Measurements from ENCODE around the gene C8A.

C8A gene

GRCh38 chr1:56837244-56837939, 17.2 kb upstream of the C8A start:
- no peaks in the 10 kb centered on the region for H3K36me3 ChIP-seq
- TF ChIP-seq CTCF (IDR thresholded peaks at IDR 0.05) = no peak
- no peaks in the 10 kb centered on the region for H3K27me3 ChIP-seq
- H3K27ac ChIP-seq = no peak overlapping the region
- H3K4me1 ChIP-seq (ENCODE audit: control insufficient read depth in 1 of 2, insufficient read depth in 1 of 2, low read depth in 1 of 2, low read length in 1 of 2) = no peaks in the 10 kb centered on the region
- H3K9me3 ChIP-seq = no peaks in the 10 kb centered on the region
- H3K4me3 ChIP-seq (ENCODE audit: low read depth in 1 of 2, low read length in 1 of 2) = no peak overlapping the region

- Histone ChIP-seq H3K9me3 (no peaks in the 10 kb centered on the region), H3K27me3 (no peaks in the 10 kb centered on the region), H3K27ac (no peak overlapping the region), H3K4me3 (ENCODE audit: low read depth in 1 of 2, low read length in 1 of 2) (no peak overlapping the region), H3K4me1 (ENCODE audit: control insufficient read depth in 1 of 2, insufficient read depth in 1 of 2, low read depth in 1 of 2, low read length in 1 of 2) (no peaks in the 10 kb centered on the region), H3K36me3 (no peaks in the 10 kb centered on the region)
- no peak for TF ChIP-seq CTCF (IDR thresholded peaks at IDR 0.05)
Observed at GRCh38 chr1:56838759-56839158, 15.8 kb upstream of the C8A start.

- no peaks in the 10 kb centered on the region for H3K4me1 ChIP-seq (ENCODE audit: control insufficient read depth in 1 of 2, insufficient read depth in 1 of 2, low read depth in 1 of 2, low read length in 1 of 2)
- no peak overlapping the region for H3K4me3 ChIP-seq (ENCODE audit: low read depth in 1 of 2, low read length in 1 of 2)
- H3K36me3 ChIP-seq = no peaks in the 10 kb centered on the region
- H3K9me3 ChIP-seq = no peaks in the 10 kb centered on the region
- no peak for TF ChIP-seq CTCF (IDR thresholded peaks at IDR 0.05)
- H3K27ac ChIP-seq = no peak overlapping the region
- H3K27me3 ChIP-seq = no peaks in the 10 kb centered on the region
Observed at GRCh38 chr1:56843544-56843943, 11.1 kb upstream of the C8A start.

GRCh38 chr1:56844545-56845136, 10.0 kb upstream of the C8A start:
- TF ChIP-seq CTCF (IDR thresholded peaks at IDR 0.05) = no peak
- Histone ChIP-seq H3K27me3 (no peaks in the 10 kb centered on the region), H3K27ac (no peak overlapping the region), H3K4me1 (ENCODE audit: control insufficient read depth in 1 of 2, insufficient read depth in 1 of 2, low read depth in 1 of 2, low read length in 1 of 2) (no peaks in the 10 kb centered on the region), H3K36me3 (no peaks in the 10 kb centered on the region), H3K9me3 (no peaks in the 10 kb centered on the region), H3K4me3 (ENCODE audit: low read depth in 1 of 2, low read length in 1 of 2) (no peak overlapping the region)

- Histone ChIP-seq H3K4me1 (ENCODE audit: control insufficient read depth in 1 of 2, insufficient read depth in 1 of 2, low read depth in 1 of 2, low read length in 1 of 2) (no peaks in the 10 kb centered on the region), H3K36me3 (no peaks in the 10 kb centered on the region), H3K4me3 (ENCODE audit: low read depth in 1 of 2, low read length in 1 of 2) (no peak overlapping the region), H3K27ac (no peak overlapping the region), H3K9me3 (no peaks in the 10 kb centered on the region), H3K27me3 (no peaks in the 10 kb centered on the region)
- TF ChIP-seq CTCF (IDR thresholded peaks at IDR 0.05) = no peak
Observed at GRCh38 chr1:56845343-56845742, 9.3 kb upstream of the C8A start.

Data from neutrophil (primary cell).